HepG2 (cell line): ENCODE results near the gene SNCAIP. TPM values are rescaled to one million over a fixed set of nuclear protein-coding genes. Genes with fewer than 3 reads are reported as not detected.

Experiments
- ATAC-seq: fragments of 200-7000 bp; cut with Tn5 transposase; 3 replicates; pipeline ENCODE4 v1.9.1; 2020; ENCODE audit warnings: mild to moderate bottlenecking, moderate library complexity
- BruUV-seq: library from RNA; stranded (reverse); fragments of 400-500 nt; replicated peaks from 2 replicates; lab custom pipeline; 2021; lab: Mats Ljungman, UMichigan
- CTCF ChIA-PET: fragments of 300-600 bp; formaldehyde crosslinking; extraction: SDS; loops from one replicate; lab custom pipeline; 2021; ENCODE audit warnings: low total read pairs, inconsistent platforms, low intra/inter-chr PET ratio; lab: Yijun Ruan, JAX
- POLR2A ChIA-PET: fragments of 350-600 bp; sonication (Branson Sonifier 250); formaldehyde crosslinking; loops from one replicate; lab custom pipeline; 2020; ENCODE audit warnings: antibody characterized with exemption, inconsistent platforms; lab: Yijun Ruan, JAX
- DNase-seq: peaks from one replicate; pipeline ENCODE4 v3.0.0-alpha.2; 2015; ENCODE audit warnings: low spot score
- FAIRE-seq: peaks from 3 replicates; lab custom pipeline; 2011; peaks lifted over from hg19 to GRCh38; lab: Jason Lieb, UNC
- H2AFZ ChIP-seq: one replicate; pipeline ENCODE4 v1.6.1; 2011; ENCODE audit warnings: low read length, inconsistent platforms
- H3K27ac ChIP-seq: fragments of 300-600 bp; 3 replicates; pipeline ENCODE4 v1.8.0; 2011; ENCODE audit warnings: mixed run types, mild to moderate bottlenecking, mixed read lengths, low read length, inconsistent platforms; ENCODE audit not compliant: insufficient read depth; ENCODE audit errors: extremely low read length
- H3K27me3 ChIP-seq, 2 experiments: fragments of 200-600 bp in 1 of 2; 2 replicates in 1 of 2; 3 replicates in 1 of 2; pipeline versions ENCODE4 v1.6.0 to v1.8.0; 2011; ENCODE audit warnings: low read length in 2 of 2, mild to moderate bottlenecking in 2 of 2, moderate library complexity in 2 of 2, inconsistent platforms in 1 of 2; ENCODE audit not compliant: insufficient read depth in 2 of 2, control insufficient read depth in 1 of 2
- H3K36me3 ChIP-seq, 2 experiments: fragments of 200-600 bp in 1 of 2; replicated peaks in 1 of 2; 2 replicates in 1 of 2; 3 replicates in 1 of 2; pipeline versions ENCODE4 v1.5.1 to v1.8.0; 2011; ENCODE audit warnings: low read length in 2 of 2, inconsistent platforms in 1 of 2; ENCODE audit not compliant: insufficient read depth in 2 of 2, control insufficient read depth in 1 of 2
- H3K4me1 ChIP-seq: 2 replicates; pipeline ENCODE4 v1.5.1; 2012; ENCODE audit warnings: low read length, inconsistent platforms; ENCODE audit not compliant: insufficient read depth
- H3K4me2 ChIP-seq: 2 replicates; pipeline ENCODE4 v1.6.0; 2011; ENCODE audit warnings: low read depth, low read length, inconsistent platforms
- H3K4me3 ChIP-seq, 3 experiments: fragments of 200-600 bp in 1 of 3; sonication (generic), shearing (Covaris generic) in 1 of 3; replicated peaks in 1 of 3; 2 replicates each; pipeline ENCODE4 v1.5.1; 2011 to 2016; ENCODE audit warnings: low read length in 3 of 3, inconsistent platforms in 2 of 3, low read depth in 2 of 3, mild to moderate bottlenecking in 2 of 3, control low read depth in 1 of 3, mixed read lengths in 1 of 3; ENCODE audit not compliant: insufficient read depth in 1 of 3
- H3K79me2 ChIP-seq: one replicate; pipeline ENCODE4 v1.6.1; 2011; ENCODE audit warnings: low read length, inconsistent platforms; ENCODE audit not compliant: insufficient read depth
- H3K9ac ChIP-seq: 2 replicates; pipeline ENCODE4 v1.6.0; 2011; ENCODE audit warnings: mild to moderate bottlenecking, low read depth, low read length, inconsistent platforms; ENCODE audit not compliant: insufficient read depth
- H3K9me3 ChIP-seq: 2 replicates; pipeline ENCODE4 v1.5.1; 2012; ENCODE audit warnings: mild to moderate bottlenecking, low read length
- H4K20me1 ChIP-seq: 2 replicates; pipeline ENCODE4 v1.6.0; 2011; ENCODE audit warnings: inconsistent platforms, mild to moderate bottlenecking, low read length, moderate library complexity; ENCODE audit not compliant: insufficient read depth
- BCL3 ChIP-seq: sonication (generic); formaldehyde crosslinking; IDR thresholded peaks from 2 replicates; pipeline ENCODE4 v1.5.1; 2020; ENCODE audit warnings: mild to moderate bottlenecking, missing genetic modification reagents, moderate library complexity
- CBFB ChIP-seq: sonication (generic); formaldehyde crosslinking; IDR thresholded peaks from 2 replicates; pipeline ENCODE4 v1.4.0; 2020; ENCODE audit warnings: missing genetic modification reagents
- MAZ ChIP-seq, 2 experiments: sonication (generic) in 1 of 2; formaldehyde crosslinking in 1 of 2; IDR thresholded peaks; 2 replicates each; pipeline versions ENCODE4 v1.5.0 to v1.6.1; 2012 to 2020; ENCODE audit warnings: low read depth in 2 of 2, mild to moderate bottlenecking in 2 of 2, borderline replicate concordance in 1 of 2, improper control_type of control experiment in 1 of 2, low read length in 1 of 2, missing genetic modification reagents in 1 of 2, moderate library complexity in 1 of 2
- MLLT10 ChIP-seq: sonication (generic); formaldehyde crosslinking; IDR thresholded peaks from 2 replicates; pipeline ENCODE4 v1.4.0; 2020; ENCODE audit warnings: missing genetic modification reagents
- RXRB ChIP-seq: IDR thresholded peaks from 2 replicates; pipeline ENCODE4 v1.6.1; 2016; ENCODE audit warnings: borderline replicate concordance, missing genetic modification reagents, missing compliant biosample characterization
- SUZ12 ChIP-seq: fragments of 150-350 bp; IDR thresholded peaks from 2 replicates; pipeline ENCODE4 v1.6.1; 2014; ENCODE audit warnings: low read depth, low read length
- THAP9 ChIP-seq: sonication (generic); formaldehyde crosslinking; IDR thresholded peaks from 2 replicates; pipeline ENCODE4; 2020; ENCODE audit warnings: missing genetic modification reagents, mild to moderate bottlenecking, borderline replicate concordance
- ZMAT3 ChIP-seq: sonication (generic); formaldehyde crosslinking; conservative IDR thresholded peaks from 2 replicates; pipeline ENCODE4 v1.7.0; 2021; ENCODE audit warnings: missing genetic modification reagents
- ZNF800 ChIP-seq: sonication (generic); formaldehyde crosslinking; IDR thresholded peaks from 2 replicates; pipeline ENCODE4 v1.4.0; 2020; ENCODE audit warnings: missing genetic modification reagents
- WGBS: methylation state at CpG from one replicate; pipeline ENCODE4 v1.1.6; 2017; ENCODE audit warnings: low lambda C conversion rate; 5-methylcytosine and 5-hydroxymethylcytosine counted together
- in situ Hi-C: cut with HindIII; loops from 2 replicates; pipeline ENCODE4 v1.10.0; 2017; ENCODE audit warnings: low pct_unique_long_range_greater_than_20kb; ENCODE audit not compliant: extremely low pct_ligation_motif_present
- intact Hi-C: fragments of 100-400 bp; cut with micrococcal nuclease; formaldehyde crosslinking; loops from one replicate; pipeline ENCODE4 v1.10.0; 2022; ENCODE audit not compliant: unreplicated experiment
- polyA plus RNA-seq, 8 experiments: library from polyadenylated mRNA; depleted of rRNA in 3 of 8; stranded (reverse) in 7 of 8; unstranded in 1 of 8; fragments of >200 nt; fragmentation: Illumina TruSeq in 4 of 8; extraction: Trizol in 4 of 8; gene quantifications; 2 replicates each; pipeline versions ENCODE4 v1.2.1 to v1.2.3, GENCODE V29; 2011 to 2016; ENCODE audit warnings: low read depth in 4 of 8, missing spikeins in 1 of 8, mixed read lengths in 1 of 8; ENCODE audit not compliant: insufficient read depth in 1 of 8
- total RNA-seq, 5 experiments: library from RNA; depleted of rRNA; stranded (reverse); fragments of >200 nt; fragmentation: Illumina TruSeq; extraction: Trizol; gene quantifications; 2 replicates each; pipeline ENCODE4 v1.2.3, GENCODE V29; 2016; ENCODE audit warnings: low read depth in 1 of 5

SNCAIP gene
- total and polyA plus RNA-seq, 2 of the 13 experiments (the other 11 are each of a cell fraction or from before 2014, with no cell fraction given): not detected

- TF ChIP-seq ZNF800 (CRISPR knock-in tag): no peak
- no peak for TF ChIP-seq SUZ12
- TF ChIP-seq CBFB (CRISPR knock-in tag): no peak
These were observed 35.0 kb downstream of the SNCAIP start (continued) for GRCh38 chr5:122346897-122347581.

- no TSS peak for BruUV-seq
- 12% methylated on average over 3 of the region's 3 CpGs for WGBS
- ChIA-PET CTCF (no interaction called here), POLR2A (no interaction called here)
- H3K9ac ChIP-seq: no peak overlapping the region
- intact Hi-C loops: no loop called here
- FAIRE-seq (no peak), DNase-seq (no peak), ATAC-seq (no peak)
- no peak for TF ChIP-seq BCL3 (CRISPR knock-in tag)
- TF ChIP-seq THAP9 (CRISPR knock-in tag): no peak
- TF ChIP-seq ZMAT3 (CRISPR knock-in tag): no peak
- no peak for TF ChIP-seq MLLT10 (CRISPR knock-in tag)
- TF ChIP-seq MAZ (IDR thresholded peaks at IDR 0.05; ENCODE audit: borderline replicate concordance, low read depth, low read length): no peak
- TF ChIP-seq MAZ (CRISPR knock-in tag; IDR thresholded peaks at IDR 0.05; ENCODE audit: low read depth): no peak
- TF ChIP-seq RXRB (CRISPR knock-in tag): no peak
- no peaks in the 10 kb centered on the region for H3K27me3 ChIP-seq
- no peaks in the 10 kb centered on the region for H4K20me1 ChIP-seq
- H3K4me2 ChIP-seq: no peak overlapping the region
- H2AFZ ChIP-seq: no peak overlapping the region
- no peaks in the 10 kb centered on the region for H3K79me2 ChIP-seq
- in situ Hi-C loops: no loop called here
- H3K27ac ChIP-seq: no peak overlapping the region
- no peaks in the 10 kb centered on the region for H3K4me1 ChIP-seq
- no peak overlapping the region for H3K4me3 ChIP-seq
- H3K36me3 ChIP-seq: no peaks in the 10 kb centered on the region
- H3K9me3 ChIP-seq: no peaks in the 10 kb centered on the region
These were observed 38.5 kb downstream of the SNCAIP start for GRCh38 chr5:122350496-122350895.
